ENCODE results near the gene TRIM69. TPM values are rescaled to one million over a fixed set of nuclear protein-coding genes. Genes with fewer than 3 reads are reported as not detected.

The TRIM69 gene
- total and polyA plus RNA-seq, 2 of the 8 experiments (the other 6 are each of a cell fraction or from before 2014, with no cell fraction given) = 4.3 to 6.2 TPM

GRCh38 chr15:44711743-44712345, 24.5 kb upstream of the TRIM69 start:
- no peak overlapping the region for H3K23ac ChIP-seq (ENCODE audit: insufficient read length)
- peaks cover 4% of the 10 kb centered on the region for H3K23me2 ChIP-seq (ENCODE audit: low read depth, low read length)
- no peak overlapping the region for H3K14ac ChIP-seq (ENCODE audit: insufficient read length)
- peak overlapping the region; percentile 90 to 94 for H3K4me2 ChIP-seq (ENCODE audit: insufficient read depth in 1 of 2, low read depth in 2 of 2, low read length in 2 of 2)
- H4K20me1 ChIP-seq (replicated peaks in 1 of 2; ENCODE audit: control insufficient read depth in 1 of 2, insufficient read depth in 2 of 2, low read length in 2 of 2) = no peaks in the 10 kb centered on the region
- POLR2A ChIA-PET (ENCODE audit: partially characterized antibody) = interaction anchor here (0.6 to 4.2 kb wide), 18 partner anchors 8 to 324 kb away, joined by 3 to 64 read pairs (median 3); partner anchors contain the start of genes SPG11 and TRIM69
- peaks cover 0 to 9% of the 10 kb centered on the region in 2 experiments; a peak in 2 of 4 replicates for H3K79me2 ChIP-seq (ENCODE audit: control insufficient read depth in 1 of 2, insufficient read depth in 2 of 2, low read length in 2 of 2)
- peak overlapping the region; percentile 22; the same call in 1 of the 2 replicates for H4K8ac ChIP-seq (ENCODE audit: extremely low read depth, insufficient read depth, low read length)
- H3K4ac ChIP-seq (replicated peaks; ENCODE audit: insufficient read length, low read depth, low read length) = no peak overlapping the region
- H3K9me3 ChIP-seq (ENCODE audit: insufficient read depth in 2 of 2, low read depth in 1 of 2, low read length in 1 of 2) = no peaks in the 10 kb centered on the region
- CTCF ChIA-PET (ENCODE audit: partially characterized antibody) = interaction anchor here (1.0 to 6.6 kb wide), 5 partner anchors 11 to 48 kb away, joined by 3 to 61 read pairs (median 5); partner anchors contain the start of genes SPG11 and TRIM69
- no peak overlapping the region for H2BK5ac ChIP-seq (ENCODE audit: low read depth, low read length)
- H2BK120ac ChIP-seq (replicated peaks; ENCODE audit: low read depth, low read length) = no peak overlapping the region
- 6% methylated on average over 44 of the region's 46 CpGs; no CpG with 5 or more reads in 1 of the 2 experiments for WGBS, 2 experiments (ENCODE audit: extremely low coverage in 1 of 2, insufficient coverage in 1 of 2, insufficient read length in 1 of 2, insufficient replicate concordance in 2 of 2, low coverage in 1 of 2, low lambda C conversion rate in 2 of 2, missing lambda C conversion rate in 1 of 2)
- peak overlapping the region; percentile 79 to 95 (median 88) for H3K4me3 ChIP-seq (ENCODE audit: extremely low read depth in 1 of 4, insufficient read depth in 2 of 4, low read depth in 3 of 4, low read length in 4 of 4)
- H4K91ac ChIP-seq (replicated peaks; ENCODE audit: insufficient read length, low read length) = no peak overlapping the region
- 0 out of 7 replicates have a peak, but pooled peaks cover 0 to 3% (median 0%) of the 10 kb centered on the region in 4 experiments for H3K4me1 ChIP-seq (replicated peaks in 1 of 4; ENCODE audit: control insufficient read depth in 3 of 4, insufficient read depth in 4 of 4, low read length in 3 of 4)
- no peak overlapping the region for H3K27ac ChIP-seq (ENCODE audit: low read depth, low read length)
- peak overlapping the region; percentile 55; the same call in 1 of the 2 replicates for H3K18ac ChIP-seq (ENCODE audit: extremely low read depth, low read length)
- H3K56ac ChIP-seq (replicated peaks; ENCODE audit: insufficient read length, low read depth, low read length) = no peak overlapping the region
- no peak overlapping the region for H2AK5ac ChIP-seq (ENCODE audit: low read depth, low read length)
- H3K9ac ChIP-seq (replicated peaks in 1 of 4; ENCODE audit: extremely low read depth in 1 of 4, low read depth in 3 of 4, low read length in 3 of 4) = peak overlapping the region; percentile 27 to 77 (median 66)
- DNase-seq (ENCODE audit: low read depth in 1 of 2, low spot score in 2 of 2) (no peak), FAIRE-seq (no peak)
- no peak overlapping the region for H2BK15ac ChIP-seq (ENCODE audit: low read length)
- no peak overlapping the region for H4K5ac ChIP-seq (ENCODE audit: insufficient read length, low read depth, low read length)
- peak overlapping the region; percentile 60; the same call in 1 of the 2 replicates for H2AFZ ChIP-seq (ENCODE audit: low read length)
- H3K27me3 ChIP-seq (replicated peaks in 1 of 4; ENCODE audit: control insufficient read depth in 3 of 4, extremely low read depth in 1 of 4, insufficient read depth in 3 of 4, low read length in 3 of 4) = peaks cover 0 to 10% (median 8%) of the 10 kb centered on the region in 4 experiments; a peak in 5 of 7 replicates
- no peaks in the 10 kb centered on the region for H3K79me1 ChIP-seq (ENCODE audit: low read depth, low read length)
- no peak overlapping the region for H2BK12ac ChIP-seq (ENCODE audit: low read depth, low read length)
- H2BK20ac ChIP-seq (ENCODE audit: low read length) = no peak overlapping the region
- H3K36me3 ChIP-seq (ENCODE audit: control insufficient read depth in 2 of 4, insufficient read depth in 4 of 4, low read length in 3 of 4) = peaks cover 2 to 15% (median 9%) of the 10 kb centered on the region in 4 experiments; a peak in 5 of 8 replicates
- no peak for TF ChIP-seq CHD2 (IDR thresholded peaks at IDR 0.05; ENCODE audit: low read length)
- TF ChIP-seq CHD1 (IDR thresholded peaks at IDR 0.05; ENCODE audit: low read depth, low read length) = no peak
- TF ChIP-seq EP300 (IDR thresholded peaks at IDR 0.05; ENCODE audit: borderline replicate concordance in 1 of 2, low read depth in 2 of 2, low read length in 2 of 2) = no peak
- TF ChIP-seq SIRT6 (IDR thresholded peaks at IDR 0.05; ENCODE audit: low read length) = no peak
- TF ChIP-seq TAF1 (IDR thresholded peaks at IDR 0.05; ENCODE audit: low read depth, low read length) = no peak
- no peak for TF ChIP-seq TCF12 (IDR thresholded peaks at IDR 0.05; ENCODE audit: low read depth, low read length)
- no peak for TF ChIP-seq GTF2F1 (IDR thresholded peaks at IDR 0.05; ENCODE audit: borderline replicate concordance, low read depth, low read length)
- TF ChIP-seq SP1 (IDR thresholded peaks at IDR 0.05; ENCODE audit: low read depth, low read length) = no peak
- no peak for TF ChIP-seq PHF8 (conservative IDR thresholded peaks at IDR 0.05; ENCODE audit: low read depth, low read length)

All from H1 (cell line).